GM19193 (cell line): Measurements from ENCODE around the gene FAM20C.

Source experiments
- POLR2A ChIP-seq: IDR thresholded peaks from 4 replicates; pipeline ENCODE4 v1.6.1; 2011; ENCODE audit not compliant: insufficient read depth, insufficient read length; ENCODE audit errors: extremely low read depth

FAM20C gene

GRCh38 chr7:244974-245373 lies 52.6 kb downstream of the FAM20C start:
- TF ChIP-seq POLR2A: no peak

DNA sequence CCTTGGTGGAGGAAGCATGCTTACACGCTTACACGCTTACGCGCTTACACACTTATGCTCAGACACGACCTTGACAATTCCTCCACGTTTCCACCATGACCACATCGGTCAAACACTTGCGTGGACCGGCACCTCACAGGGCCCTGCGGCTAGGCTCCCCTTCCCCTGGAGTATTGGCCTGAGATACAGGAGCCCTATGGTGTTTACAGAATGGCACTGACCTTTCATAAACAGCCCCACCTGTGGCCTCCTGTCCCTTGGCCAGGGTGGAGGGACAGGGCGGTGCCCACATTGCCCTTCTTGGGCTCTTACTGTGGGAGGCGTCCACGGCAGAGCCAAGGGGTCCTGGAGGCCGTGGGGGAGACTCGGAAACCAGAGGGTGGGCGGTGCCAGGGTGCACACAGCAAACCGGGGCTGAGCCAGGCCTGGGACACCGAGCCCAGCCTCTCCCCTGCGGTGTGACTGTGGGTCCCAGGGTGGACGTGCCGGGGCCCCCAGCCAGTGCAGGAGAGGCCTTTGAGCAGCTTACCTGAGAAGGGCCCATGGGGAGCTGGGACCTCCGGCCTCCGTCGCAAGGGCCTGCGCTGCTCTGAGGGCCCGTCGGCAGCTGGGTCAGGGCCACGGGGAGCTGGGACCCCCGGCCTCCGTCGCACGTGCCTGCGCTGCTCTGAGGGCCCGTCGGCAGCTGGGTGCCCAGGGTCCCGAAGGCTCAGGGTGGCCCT lies 53.4 kb downstream of the FAM20C start:
- TF ChIP-seq POLR2A: no peak

DNA sequence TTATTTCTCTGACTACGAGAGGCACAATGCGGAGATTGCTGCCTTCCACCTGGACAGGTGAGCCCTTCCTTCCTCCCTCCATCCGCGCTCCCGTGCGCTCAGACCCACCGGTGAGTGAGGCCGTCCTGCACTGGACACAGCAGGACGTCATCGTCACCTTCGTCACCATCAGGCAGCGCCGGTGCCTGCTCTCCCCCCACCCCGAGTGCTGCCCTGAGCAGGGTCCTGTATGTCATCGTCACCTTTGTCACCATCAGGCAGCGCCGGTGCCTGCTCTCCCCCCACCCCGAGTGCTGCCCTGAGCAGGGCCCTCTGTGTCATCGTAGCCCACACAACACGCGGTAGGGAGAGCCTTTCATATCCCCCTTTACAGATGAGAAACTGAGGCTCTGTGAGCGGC lies 54.1 kb downstream of the FAM20C start:
- no peak for TF ChIP-seq POLR2A

- no peak for TF ChIP-seq POLR2A
Observed at GRCh38 chr7:247181-247580, 54.8 kb downstream of the FAM20C start.

- TF ChIP-seq POLR2A: no peak
Observed at GRCh38 chr7:247636-248035, 55.3 kb downstream of the FAM20C start.

GRCh38 chr7:248732-249435 lies 56.5 kb downstream of the FAM20C start:
- TF ChIP-seq POLR2A: no peak

- TF ChIP-seq POLR2A: no peak
Observed at GRCh38 chr7:249989-250388, 57.6 kb downstream of the FAM20C start.

GRCh38 chr7:250523-250922 lies 58.2 kb downstream of the FAM20C start:
- no peak for TF ChIP-seq POLR2A

DNA sequence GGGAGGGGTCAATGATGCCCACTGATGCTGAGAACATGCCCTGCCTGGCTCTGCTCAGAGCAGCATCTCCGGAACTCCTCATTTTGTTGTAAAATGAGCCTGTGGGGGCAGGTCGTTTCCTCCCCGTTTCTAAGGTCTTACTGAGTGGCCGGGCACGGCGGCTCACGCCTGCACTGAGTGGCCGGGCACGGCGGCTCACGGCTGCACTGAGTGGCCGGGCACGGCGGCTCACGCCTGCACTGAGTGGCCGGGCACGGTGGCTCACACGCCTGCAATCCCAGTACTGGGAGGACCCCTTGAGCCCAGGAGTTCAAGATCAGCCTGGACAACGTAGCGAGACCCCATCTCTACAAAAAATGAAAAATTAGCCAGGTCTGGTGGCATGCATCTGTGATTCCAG lies 58.6 kb downstream of the FAM20C start:
- TF ChIP-seq POLR2A: no peak

GRCh38 chr7:251446-252175 lies 59.2 kb downstream of the FAM20C start:
- no peak for TF ChIP-seq POLR2A

GRCh38 chr7:252216-252965 lies 60.0 kb downstream of the FAM20C start:
- TF ChIP-seq POLR2A: no peak

GRCh38 chr7:252981-253380 lies 60.6 kb downstream of the FAM20C start:
- TF ChIP-seq POLR2A: no peak

- no peak for TF ChIP-seq POLR2A
Observed at GRCh38 chr7:253581-254336, 61.4 kb downstream of the FAM20C start.

GRCh38 chr7:254337-255037 lies 62.1 kb downstream of the FAM20C start:
- TF ChIP-seq POLR2A: no peak
